ENCODE results near the gene RAD51B.
"Not testable (repeated sequence)": the region's sequence is repeated elsewhere in the genome, so short reads cannot be mapped to it uniquely, and the experiment has no call there.

Gene RAD51B

DNA sequence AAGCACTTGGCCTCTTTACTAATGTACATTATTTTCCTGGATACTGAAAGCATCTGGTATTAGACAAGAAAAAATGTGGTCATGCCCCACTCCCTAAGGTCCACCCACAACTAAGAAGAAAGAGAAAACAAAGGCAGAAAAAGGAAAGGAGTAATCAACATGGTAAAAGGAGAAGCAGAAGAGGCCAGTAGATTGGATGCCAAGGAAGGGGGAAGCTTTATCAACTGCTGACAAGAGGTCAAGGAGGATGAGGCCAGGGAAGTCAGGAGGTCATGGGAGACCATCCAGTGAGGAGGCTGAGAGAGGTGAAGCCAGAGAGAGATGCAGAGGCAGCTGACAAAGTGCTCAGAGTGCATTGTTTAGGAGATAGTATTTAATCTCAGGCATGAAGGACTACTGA is 589.8 kb downstream of the RAD51B start:
- DNase-seq (ENCODE audit: low read depth), result no peak

DNA sequence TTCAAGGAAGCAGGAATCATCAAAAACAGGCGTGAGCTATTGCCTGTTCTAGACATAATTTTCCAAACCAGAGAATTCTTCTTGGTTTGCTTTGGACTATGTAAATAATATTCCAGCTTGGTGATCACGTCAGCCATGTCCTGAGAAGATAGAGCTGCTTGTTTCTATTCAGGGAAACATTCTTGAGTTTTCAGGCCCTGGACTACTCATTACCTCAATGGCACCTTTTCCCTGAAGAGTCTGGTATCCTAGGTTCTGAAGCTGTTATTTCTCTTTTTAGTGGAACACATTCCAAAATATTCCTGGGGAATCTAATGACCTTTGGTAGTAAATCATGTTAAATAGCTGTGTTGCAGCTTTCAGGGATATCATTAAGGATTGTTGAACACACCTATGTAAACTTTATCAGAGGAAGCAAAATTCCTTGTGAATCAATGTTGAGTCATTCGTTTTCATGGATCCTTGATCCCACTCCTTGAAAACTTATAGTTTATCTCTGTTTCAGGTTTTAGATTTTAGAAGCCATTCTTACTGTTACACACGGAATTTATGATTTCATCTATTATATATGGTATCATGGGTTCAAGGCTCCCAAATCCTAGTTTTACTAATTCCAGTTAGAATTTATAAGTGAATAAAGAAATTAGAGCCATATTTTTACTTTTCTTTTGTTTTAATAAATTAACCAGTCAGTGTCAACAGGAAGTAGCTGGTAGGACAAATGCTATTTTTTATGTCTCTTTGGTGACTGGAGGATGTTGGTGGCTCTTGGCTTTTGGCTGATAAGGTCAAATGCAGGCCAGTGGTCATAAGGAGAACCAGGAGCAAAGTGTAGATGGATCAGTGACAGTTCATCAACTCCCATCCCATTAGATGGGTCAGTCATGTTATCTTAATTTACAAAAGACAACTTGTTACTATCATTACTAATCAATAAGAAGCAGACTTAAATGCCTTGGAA is 593.2 kb downstream of the RAD51B start:
- no peak for DNase-seq (ENCODE audit: low read depth)

DNA sequence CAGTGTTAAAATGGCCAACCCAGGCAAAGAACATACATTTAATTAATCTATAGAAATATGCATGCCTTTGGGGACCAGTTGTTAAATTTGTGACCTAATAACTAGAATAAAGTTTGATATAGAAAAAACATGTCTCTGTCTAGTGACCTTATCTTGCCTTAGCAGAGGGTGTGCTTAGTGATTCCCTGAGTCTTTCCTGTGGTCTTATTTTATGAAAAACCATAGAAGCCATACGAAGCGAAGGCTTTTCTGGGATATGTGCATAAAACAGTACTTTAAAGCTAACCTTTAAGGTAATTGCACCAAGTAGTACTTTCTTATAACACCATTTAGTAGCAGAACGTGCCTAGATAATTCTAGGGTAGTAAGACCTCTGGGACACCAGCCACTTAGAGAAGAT is 593.9 kb downstream of the RAD51B start:
- no peak for DNase-seq (ENCODE audit: low read depth)

DNA sequence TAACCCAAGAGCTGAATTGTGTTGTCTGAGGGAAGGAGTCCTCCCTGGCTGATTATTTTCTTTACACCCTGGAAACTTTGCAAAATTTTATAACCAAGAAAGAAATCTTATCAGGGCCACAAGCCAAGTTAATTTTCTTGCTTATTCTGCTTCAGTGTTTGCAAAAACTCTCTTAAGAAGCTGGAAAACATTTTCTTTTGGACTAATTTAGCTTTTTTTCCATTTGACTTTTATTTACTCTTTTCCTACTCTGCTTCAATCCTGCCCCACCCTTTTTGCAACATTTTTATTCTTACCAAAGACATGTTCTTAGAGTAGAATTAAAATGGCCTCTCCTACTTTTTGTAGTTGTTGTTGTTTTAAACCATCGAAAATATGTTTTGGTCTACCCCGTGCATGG is 594.5 kb downstream of the RAD51B start:
- DNase-seq (ENCODE audit: low read depth), result no peak

DNA sequence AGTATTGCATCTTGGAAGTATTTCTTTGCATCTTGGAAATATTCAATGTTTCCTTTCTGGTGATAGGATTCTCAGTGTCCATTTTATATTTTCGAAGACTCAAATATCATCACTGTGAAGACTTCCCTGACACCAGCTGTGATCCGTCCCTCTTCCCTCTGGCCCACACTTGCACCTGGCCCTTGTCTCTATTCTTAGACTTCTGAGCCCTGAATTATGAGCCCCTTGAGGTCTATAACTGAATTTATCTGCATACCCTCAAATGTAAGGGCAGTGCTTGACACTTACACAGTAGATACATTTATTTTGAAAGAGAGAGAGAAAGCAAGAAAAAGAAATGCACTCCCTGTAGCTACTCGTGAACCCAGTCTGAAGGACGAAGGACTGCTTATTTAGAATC is 596.6 kb downstream of the RAD51B start:
- no peak for DNase-seq (ENCODE audit: low read depth)

DNA sequence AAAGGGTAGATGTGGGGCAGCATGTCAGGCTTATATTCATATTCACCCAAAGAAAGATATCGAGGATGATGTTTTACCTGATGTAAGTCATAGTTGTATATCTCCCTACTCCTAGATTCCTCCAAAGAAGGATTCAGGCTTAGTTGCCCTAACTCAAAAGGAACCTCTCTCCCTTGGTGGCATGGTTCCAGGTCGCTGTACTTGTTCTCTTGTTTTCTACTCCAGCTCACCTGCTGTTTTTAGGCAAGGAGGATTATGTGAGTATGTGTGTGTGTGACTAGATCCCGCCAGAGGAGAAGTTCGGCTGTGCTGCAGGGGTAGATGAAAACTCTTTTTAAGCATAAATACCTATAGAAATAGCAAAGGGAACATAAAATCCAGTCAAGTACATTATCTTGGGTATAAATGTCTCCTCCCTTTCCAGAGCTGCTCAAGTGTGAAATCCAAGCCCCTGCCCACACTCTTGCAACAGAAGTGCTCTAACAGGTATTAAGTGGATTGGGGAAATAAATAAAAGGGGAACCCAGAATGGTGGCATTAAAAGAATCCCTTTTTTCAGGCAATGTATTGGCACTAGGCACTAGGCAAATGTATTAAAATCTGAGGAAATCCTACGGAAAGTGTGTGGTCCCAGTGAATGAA is 597.6 kb downstream of the RAD51B start:
- no peak for DNase-seq (ENCODE audit: low read depth)

DNA sequence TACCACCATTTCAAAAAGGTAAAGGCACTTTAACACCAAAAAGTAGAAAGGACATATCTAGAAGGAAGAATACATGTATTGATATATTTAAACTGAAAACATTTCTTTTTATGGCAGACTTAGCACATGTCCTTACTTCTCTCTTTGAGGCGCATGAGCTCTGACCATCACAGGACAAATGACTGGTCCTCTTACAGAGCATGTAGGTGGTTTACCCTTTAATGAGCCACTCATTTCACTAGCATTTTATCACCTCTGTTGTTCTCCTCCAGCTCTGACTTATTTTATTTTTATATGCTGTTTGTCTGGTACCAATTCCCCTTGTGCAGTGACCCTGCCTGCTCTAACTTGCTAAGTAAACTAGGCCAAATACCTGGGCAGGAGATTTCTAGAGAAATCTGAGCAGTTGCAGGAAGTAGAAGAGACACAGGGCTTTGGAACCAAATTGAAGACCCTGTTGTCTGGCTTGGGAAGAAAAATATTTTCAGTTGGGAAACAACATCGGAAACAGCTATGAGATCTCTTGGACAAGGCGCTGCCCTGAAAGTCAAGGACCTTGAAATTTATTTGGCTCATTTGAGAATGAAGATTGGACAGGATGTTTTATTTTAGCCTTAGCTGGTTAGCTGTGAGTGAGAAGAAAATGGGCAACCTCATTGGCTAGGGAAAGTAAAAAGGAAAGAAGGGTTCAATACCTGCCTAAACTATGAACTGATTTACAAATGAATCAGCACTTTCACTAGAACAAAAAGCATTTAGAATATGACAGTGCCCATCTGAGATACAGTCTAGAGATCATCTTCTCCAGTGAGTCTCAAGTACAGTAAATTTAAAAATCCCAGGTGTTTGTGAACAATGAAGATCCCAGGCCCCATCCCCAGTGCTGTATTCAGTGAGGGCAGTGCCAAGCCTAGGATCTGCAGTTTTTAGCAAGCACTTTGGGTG is 598.9 kb downstream of the RAD51B start:
- DNase-seq (ENCODE audit: low read depth), result no peak

DNA sequence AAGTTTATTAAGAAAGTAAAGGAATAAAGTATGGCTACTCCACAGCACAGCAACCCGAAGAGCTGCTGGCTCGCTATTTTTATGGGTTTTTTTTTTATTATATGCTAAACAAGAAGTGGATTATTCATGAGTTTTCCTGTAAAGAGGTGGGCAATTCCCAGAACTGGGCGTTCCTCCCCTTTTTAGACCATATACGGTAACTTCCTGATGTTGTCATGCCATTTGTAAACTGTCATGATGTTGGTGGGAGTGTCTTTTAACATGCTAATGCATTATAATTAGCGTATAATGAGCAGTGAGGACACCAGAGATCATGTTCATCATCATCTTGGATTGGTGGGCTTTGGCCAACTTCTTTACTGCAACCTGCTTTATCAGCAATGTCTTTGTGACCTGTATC is 600.8 kb downstream of the RAD51B start:
- no peak for DNase-seq (ENCODE audit: low read depth)

DNA sequence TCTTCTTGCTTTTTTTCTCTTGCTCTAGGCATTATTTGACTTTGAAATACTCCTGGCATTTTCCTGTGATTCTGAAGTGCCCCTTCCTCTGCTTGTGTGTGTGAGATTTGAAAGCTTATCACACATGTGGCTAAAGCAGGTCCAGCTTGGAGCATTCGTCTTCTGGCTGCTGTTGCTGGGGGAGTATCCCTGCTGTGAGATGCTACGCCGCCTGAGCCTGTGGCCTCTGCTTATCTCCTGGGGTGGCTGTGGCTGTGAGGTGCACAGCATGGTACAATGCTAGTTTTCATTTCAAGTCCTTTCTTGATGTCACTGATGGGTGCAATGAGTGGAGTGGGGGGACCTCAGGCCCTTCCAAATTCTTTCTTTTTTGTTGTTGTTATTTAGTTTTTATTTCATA is 601.5 kb downstream of the RAD51B start:
- DNase-seq (ENCODE audit: low read depth), result no peak

DNA sequence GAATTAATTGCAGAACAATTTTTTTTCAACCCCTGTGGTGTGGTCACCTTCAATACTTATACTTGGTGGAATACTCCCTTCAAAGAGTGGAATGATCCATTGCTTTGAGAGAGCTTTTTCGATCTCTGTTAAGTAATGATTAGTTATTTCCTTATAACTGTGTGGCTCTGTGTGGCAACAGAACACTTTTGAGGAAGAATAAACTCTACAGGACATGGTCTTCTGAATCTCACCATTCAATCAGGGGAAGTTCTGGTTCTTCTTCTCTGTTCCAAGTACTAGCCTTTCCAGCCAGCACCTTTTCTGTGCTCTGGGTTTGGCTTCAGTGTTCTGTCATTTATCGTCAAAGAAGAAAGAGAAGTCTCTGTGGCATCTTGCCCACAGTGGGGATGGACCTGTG is 604.1 kb downstream of the RAD51B start:
- no peak for DNase-seq (ENCODE audit: low read depth)

DNA sequence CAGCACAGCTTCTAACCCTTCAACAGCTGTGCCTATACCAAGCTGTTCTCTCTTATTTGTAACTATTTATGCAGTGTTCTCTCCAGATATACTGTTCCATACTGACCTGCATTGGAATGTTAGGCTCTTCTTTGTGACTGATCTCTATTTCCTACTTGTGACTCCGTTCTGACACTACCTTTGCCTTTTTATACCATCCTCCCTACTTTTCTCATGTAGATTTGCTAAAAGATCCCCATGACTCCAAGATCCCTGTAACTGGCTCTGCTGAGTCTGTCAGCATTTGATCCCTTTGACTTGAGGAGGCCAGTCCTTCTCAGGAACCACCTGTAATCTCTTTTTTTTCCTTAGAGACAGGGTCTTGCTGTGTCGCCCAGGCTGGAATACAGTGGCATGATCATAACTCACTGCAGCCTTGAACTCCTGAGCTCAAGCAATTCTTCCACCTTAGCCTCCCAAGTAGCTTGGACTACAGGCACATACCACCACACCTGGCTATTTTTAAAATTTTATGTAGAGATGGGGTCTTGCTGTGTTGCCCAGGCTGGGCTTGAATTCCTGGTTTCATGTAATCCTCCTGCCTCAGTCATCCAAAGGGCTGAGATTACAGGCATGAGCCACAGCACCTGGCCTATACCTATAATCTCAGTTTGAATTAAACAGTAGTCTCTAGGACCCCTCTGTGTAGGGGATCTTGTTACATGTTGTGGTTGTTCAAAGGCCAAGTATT is 605.0 kb downstream of the RAD51B start:
- DNase-seq (ENCODE audit: low read depth), result no peak

DNA sequence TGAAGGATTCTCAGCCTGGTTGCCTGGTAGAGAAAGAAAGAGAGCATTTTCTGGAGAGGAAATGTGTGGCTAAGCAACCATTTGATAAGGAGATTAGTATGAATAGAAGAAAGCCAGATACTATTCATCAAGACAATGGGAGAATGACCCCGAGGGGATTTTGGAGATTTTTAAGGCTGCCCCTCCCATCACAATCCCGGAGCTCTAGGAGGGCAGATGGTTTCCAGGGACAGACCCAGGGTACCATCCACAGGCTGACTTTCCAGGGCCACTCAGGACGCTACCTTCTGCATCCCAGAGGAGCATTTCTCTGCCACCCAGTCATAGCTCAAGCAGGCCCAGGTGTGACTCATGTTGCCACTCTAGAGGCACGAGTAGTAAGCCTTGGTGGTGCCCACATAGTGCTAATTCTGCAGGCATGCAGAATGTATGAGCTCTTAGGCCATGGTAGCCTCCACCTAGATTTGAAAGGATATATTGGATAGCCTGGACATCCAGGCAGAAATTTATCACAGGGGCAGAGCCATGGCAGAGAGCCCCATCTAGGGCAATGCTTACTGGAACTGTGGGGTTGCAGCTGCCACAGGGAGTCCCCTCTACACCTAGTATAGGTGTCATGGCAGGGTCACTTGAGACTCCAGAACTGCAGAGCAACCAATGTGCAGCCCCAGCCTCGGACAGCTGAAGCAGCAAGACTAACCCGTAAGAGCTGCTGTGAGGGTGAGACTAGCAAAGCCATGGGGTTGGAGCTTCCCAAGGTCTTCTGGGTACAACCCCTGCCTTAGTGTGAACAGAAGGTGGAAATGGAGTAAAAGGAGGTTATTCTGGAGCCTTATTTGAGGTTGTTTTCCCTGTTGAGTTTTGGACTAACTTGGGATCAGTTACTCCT is 607.3 kb downstream of the RAD51B start:
- no peak for DNase-seq (ENCODE audit: low read depth)

DNA sequence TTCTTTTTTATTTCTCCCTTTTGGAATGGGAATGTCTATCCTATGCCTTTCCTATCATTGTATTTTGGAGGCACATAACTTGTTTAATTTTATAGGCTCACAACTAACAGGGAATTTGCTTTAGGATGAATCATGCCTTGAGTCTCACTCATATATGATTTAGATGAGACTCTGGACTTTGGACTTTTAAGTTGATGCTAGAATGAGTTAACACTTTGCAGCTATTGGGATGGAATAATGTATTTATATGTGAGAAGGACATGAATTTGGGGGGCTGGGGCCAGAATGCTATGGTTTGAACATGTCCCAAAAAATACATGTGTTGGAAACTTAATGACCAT is 607.9 kb downstream of the RAD51B start:
- no peak for DNase-seq (ENCODE audit: low read depth)

DNA sequence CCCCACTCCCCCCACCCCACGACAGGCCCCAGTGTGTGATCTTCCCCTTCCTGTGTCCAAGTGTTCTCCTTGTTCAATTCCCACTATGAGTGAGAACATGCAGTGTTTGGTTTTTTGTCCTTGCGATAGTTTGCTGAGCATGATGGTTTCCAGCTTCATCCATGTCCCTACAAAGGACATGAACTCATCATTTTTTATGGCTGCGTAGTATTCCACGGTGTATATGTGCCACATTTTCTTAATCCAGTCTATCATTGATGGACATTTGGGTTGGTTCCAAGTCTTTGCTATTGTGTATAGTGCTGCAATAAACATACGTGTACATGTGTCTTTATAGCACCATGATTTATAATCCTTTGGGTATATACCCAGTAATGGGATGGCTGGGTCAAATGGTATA is 609.3 kb downstream of the RAD51B start:
- DNase-seq (ENCODE audit: low read depth), result not testable (repeated sequence)

DNA sequence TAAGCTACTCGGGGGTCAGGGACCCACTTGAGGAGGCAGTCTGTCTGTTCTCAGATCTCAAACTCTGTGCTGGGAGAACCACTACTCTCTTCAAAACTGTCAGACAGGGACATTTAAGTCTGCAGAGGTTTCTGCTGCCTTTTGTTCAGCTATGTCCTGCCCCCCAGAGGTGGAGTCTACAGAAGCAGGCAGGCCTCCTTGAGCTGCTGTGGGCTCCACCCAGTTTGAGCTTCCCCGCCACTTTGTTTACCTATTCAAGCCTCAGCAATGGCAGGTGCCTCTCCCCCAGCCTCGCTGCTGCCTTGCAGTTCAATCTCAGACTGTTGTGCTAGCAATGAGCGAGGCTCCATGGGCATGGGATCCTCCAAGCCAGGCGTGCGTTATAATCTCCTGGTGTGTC is 614.6 kb downstream of the RAD51B start:
- DNase-seq (ENCODE audit: low read depth), result not testable (repeated sequence)

DNA sequence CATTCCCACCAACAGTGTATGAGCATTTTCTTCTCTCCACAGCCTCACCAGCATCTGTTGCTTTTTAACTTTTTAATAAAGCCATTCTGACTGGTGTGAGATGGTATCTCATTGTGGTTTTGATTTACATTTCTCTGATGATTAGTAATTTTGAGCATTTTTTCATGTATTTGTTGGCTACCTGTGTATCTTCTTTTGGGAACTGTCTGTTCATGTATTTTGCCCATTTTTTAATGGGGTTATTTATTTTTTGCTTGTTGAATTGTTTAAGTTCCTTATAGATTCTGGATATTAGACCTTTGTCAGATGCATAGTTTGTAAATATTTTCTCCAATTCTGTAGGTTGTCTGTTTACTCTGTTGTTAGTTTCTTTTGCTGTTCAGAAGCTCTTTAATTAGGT is 616.1 kb downstream of the RAD51B start:
- not testable (repeated sequence) for DNase-seq (ENCODE audit: low read depth)

DNA sequence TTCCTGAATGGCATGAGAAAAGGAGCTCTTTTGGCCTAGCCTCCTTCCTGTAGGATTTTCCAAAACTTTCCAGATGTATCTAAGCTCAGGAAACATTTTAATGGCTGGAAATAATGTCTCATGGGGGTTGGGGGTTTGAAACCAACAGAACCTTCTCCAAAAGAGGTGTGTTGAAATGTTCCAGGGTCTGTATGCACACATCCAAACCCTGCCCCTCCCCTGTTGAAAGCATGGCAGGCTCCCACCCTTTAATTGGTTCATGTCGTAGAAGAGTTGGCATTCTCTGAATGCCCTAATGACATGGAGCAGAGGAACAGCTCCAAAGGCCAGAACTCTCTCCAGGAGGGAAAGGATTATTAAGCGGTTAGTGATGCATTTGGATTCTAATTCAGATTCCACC is 620.1 kb downstream of the RAD51B start:
- no peak for DNase-seq (ENCODE audit: low read depth)

DNA sequence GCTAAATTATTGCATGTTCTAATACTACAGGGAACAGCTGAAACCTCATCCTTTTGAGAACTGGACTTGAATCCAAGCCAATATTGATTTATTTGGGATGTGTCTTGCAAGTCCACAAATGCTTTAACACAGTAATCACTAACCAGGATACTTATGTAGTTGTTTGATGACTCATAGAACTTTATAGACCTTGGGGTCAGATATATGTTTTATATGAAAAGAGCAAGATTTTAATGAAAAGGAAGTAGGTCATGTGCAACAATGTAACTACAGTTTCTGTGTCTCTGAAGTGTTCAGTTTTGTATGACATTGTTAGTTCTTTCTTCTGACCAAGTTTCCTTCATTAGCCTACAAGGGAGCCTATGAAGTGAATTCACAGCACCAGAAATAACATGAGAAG is 621.2 kb downstream of the RAD51B start:
- no peak for DNase-seq (ENCODE audit: low read depth)

DNA sequence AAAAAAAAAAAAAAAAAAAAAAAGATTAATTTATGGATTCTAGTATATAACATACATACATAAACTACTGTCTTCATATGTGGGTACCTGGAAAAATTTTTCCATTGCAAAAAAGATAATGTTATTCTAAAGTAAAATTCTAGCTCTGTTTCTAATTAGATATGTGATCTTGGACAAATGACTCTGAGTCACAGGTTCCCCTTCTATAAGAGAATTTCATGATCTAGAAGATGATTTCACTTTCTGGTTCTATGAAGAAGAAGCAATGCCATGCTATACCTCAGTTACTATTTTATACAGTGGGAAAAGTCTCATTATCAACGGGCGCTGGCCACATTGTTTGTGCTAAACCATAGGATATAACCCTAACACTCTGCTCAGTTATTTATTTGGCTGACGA is 622.0 kb downstream of the RAD51B start:
- no peak for DNase-seq (ENCODE audit: low read depth)

DNA sequence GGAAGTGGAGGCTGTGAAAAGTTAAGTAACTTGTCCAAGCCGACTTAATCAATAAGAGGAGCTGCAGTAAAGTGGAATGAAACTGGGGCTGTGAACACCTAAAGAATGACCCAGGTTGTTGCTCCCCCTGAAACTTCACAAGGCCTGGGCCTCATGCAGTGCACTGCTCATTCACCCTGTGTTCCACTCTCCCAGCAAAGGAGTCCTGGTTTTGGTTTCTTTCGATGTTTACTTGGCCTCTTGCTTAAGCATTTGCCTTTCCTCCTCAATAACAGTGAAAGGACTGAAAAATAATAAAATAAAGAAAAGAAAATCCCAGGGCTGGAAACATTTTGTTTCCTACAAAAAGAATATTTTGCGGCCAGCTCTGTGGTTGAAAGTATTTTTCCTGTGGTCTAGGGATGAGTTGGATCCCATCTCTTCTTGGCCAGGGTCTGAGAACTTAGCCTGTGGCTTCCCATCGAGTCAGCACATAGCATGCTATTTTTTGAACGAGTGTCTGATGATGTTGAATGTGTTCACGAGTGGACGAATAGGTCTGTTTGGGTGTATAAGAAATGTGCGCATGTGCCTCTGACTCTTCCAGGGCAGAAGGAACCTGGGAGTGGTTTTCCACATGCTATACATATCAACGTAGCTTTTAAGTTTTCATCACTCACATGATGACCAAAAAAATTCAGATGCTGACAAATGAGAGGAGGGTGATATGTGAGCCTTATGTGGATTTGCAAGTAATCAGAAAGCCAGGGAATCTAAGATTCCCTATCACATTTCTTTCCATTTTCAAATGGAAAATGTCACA is 623.5 kb downstream of the RAD51B start:
- peak; percentile 70 for DNase-seq (ENCODE audit: low read depth)
